Measurements from ENCODE around the gene HAPLN1. TPM values are rescaled to one million over a fixed set of nuclear protein-coding genes. Genes with fewer than 3 reads are reported as not detected.

HAPLN1 gene
- total and polyA plus RNA-seq, 2 of the 4 experiments (the other 2 are of a cell fraction): under 0.01 to 0.07 TPM

DNA sequence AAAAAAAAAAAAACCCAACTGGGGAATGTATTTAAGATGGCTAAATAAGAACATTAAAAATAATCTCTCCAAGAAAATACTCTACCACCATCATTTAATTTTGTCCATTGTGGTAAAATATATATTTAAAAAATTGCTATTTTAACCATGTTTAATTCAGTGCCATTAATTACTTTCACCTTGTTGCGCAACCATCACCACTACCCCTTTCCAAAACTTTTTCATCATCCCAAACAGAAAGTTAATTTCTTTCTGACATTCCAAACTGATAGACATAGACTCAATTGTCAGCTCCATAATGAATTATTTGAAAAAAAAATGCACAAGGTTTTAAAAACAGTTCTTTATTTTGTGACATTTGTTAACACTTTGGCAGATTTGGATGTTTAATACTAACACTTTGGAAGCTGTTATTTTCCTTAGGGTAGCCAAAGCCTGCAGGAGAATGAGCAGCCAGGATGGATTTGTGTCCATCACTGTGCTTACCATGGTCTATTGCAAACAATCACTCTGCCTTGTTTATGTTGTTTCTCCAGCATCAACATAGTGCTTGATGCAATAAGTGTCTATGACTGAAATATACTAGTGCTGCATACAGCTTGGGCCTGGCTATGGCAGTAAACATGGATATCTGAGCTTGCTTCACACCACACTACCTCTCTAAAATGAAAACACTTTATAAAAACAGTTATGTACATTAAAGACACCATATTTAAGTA is 62.7 kb downstream of the HAPLN1 start:
- ChIA-PET POLR2A (ENCODE audit: unreplicated experiment) (no interaction called here), CTCF (no interaction called here)
- Histone ChIP-seq H2AFZ (replicated peaks; ENCODE audit: low read length, poor library complexity) (no peak overlapping the region), H2BK20ac (ENCODE audit: low read depth, low read length) (no peak overlapping the region), H3K23ac (ENCODE audit: low read depth, low read length) (no peak overlapping the region), H3K4me3 (ENCODE audit: insufficient read depth, low read depth, low read length) (no peak overlapping the region), H2AK9ac (replicated peaks; ENCODE audit: low read depth, low read length, poor library complexity) (no peak overlapping the region), H3K9me1 (ENCODE audit: insufficient read depth, low read length) (no peaks in the 10 kb centered on the region), H3K4me1 (ENCODE audit: control insufficient read depth, insufficient read depth, low read length) (no peaks in the 10 kb centered on the region), H4K5ac (ENCODE audit: low read depth, low read length) (no peak overlapping the region), H2BK15ac (ENCODE audit: low read depth, low read length) (no peak overlapping the region), H3K27me3 (ENCODE audit: control insufficient read depth, insufficient read depth, low read length) (peaks cover 3% of the 10 kb centered on the region), H2BK5ac (ENCODE audit: low read depth, low read length, poor library complexity, severe bottlenecking) (no peak overlapping the region), H3K18ac (ENCODE audit: low read depth, low read length) (no peak overlapping the region), H3K56ac (ENCODE audit: extremely low read depth, insufficient read depth, low read length) (no peak overlapping the region), H4K8ac (ENCODE audit: low read depth in 2 of 2, low read length in 2 of 2) (no peak overlapping the region), H3K4me2 (ENCODE audit: low read depth, low read length) (no peak overlapping the region), H2AK5ac (ENCODE audit: low read depth, low read length) (no peak overlapping the region), H3K27ac (ENCODE audit: insufficient read depth, low read length) (no peak overlapping the region), H3K14ac (replicated peaks; ENCODE audit: low read depth, low read length) (no peak overlapping the region), H3K4ac (ENCODE audit: low read depth, low read length) (no peak overlapping the region), H4K20me1 (ENCODE audit: insufficient read depth, low read length) (no peaks in the 10 kb centered on the region), H2BK120ac (ENCODE audit: low read depth, low read length) (no peak overlapping the region), H3K9me3 (ENCODE audit: control insufficient read depth, insufficient read depth, low read length) (no peaks in the 10 kb centered on the region), H4K91ac (ENCODE audit: insufficient read depth, low read depth, low read length) (no peak overlapping the region), H3K79me1 (ENCODE audit: low read depth in 1 of 2, low read length in 2 of 2) (no peaks in the 10 kb centered on the region), H3K36me3 (ENCODE audit: control insufficient read depth, insufficient read depth, low read length) (no peaks in the 10 kb centered on the region), H3K9ac (ENCODE audit: low read depth, low read length) (no peak overlapping the region)
- TF ChIP-seq MXI1 (IDR thresholded peaks at IDR 0.05; ENCODE audit: borderline replicate concordance, low read depth, low read length) (no peak), NFE2L2 (IDR thresholded peaks at IDR 0.05; ENCODE audit: low read depth, low read length) (no peak), RFX5 (IDR thresholded peaks at IDR 0.05; ENCODE audit: low read depth, low read length) (no peak), CEBPB (IDR thresholded peaks at IDR 0.05; ENCODE audit: low read depth, low read length) (peak; percentile 85)
- WGBS, 2 experiments (ENCODE audit: extremely low coverage in 2 of 2, insufficient read length in 1 of 2): 100% methylated on average over 1 of the region's 1 CpG; no CpG with 5 or more reads in 1 of the 2 experiments
- dilution Hi-C loops (cut with HindIII; ENCODE audit: low sequenced_read_pairs, unreplicated experiment): no loop called here
- no peak for ATAC-seq (ENCODE audit: low read depth)
- intact Hi-C loops (cut with micrococcal nuclease): no loop called here
- DNase-seq: no peak
- no TSS peak for BruUV-seq (replicated peaks)
- in situ Hi-C loops (cut with MboI; ENCODE audit: low sequenced_read_pairs): no loop called here
